ENCODE measurements around the gene SH2B3. TPM values are rescaled to one million over a fixed set of nuclear protein-coding genes. Genes with fewer than 3 reads are reported as not detected.
"Not testable (repeated sequence)": the region's sequence is repeated elsewhere in the genome, so short reads cannot be mapped to it uniquely, and the experiment has no call there.

Gene SH2B3
- total and polyA plus RNA-seq, 9 of the 15 experiments (the other 6 are each of a cell fraction or from before 2014, with no cell fraction given) = 10.8 to 75.3 (median 37.4) TPM

DNA sequence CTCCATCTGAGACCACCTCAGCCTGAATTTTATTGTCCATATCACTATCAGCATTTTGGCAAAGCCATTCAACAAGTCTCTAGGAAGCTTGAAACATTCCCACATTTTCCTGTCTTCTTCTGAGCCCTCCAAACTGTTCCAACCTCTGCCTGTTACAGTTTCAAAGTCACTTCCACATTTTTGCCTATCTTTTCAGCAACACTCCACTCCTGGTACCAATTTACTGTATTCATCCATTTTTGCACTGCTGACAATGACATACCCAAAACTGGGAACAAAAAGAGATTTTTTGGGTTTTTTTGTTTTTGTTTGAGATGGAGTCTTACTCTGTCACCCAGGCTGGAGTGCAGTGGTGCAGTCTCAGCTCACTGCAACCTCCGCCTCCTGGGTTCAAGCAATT lies 32.5 kb upstream of the SH2B3 start:
- CTCF ChIA-PET (ENCODE audit: low intra/inter-chr PET ratio) = not testable (repeated sequence)

DNA sequence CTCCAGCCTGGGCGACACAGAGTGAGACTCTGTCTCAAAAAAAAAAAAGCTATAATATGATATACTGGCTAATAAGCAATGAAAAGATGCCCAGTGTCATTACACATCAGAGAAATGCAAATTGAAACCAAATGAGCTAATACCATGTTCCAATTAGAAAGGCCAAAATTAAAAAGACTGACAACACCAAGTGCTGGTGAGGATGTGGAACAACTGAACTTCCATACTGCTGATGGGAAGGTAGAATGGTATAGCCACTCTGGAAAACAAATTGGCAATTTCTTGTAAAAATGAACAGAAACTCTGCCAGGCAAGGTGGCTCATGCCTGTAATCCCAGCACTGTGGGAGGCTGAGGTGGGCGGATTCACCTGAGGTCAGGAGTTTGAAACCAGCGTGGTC lies 28.3 kb upstream of the SH2B3 start:
- Histone ChIP-seq H3K27ac (ENCODE audit: extremely low read depth, low read depth, low read length) (no peak overlapping the region), H3K9me3 (replicated peaks; ENCODE audit: control insufficient read depth, insufficient read depth, low read depth, low read length) (no peaks in the 10 kb centered on the region), H2AFZ (ENCODE audit: low read depth, low read length) (no peak overlapping the region), H3K27me3 (ENCODE audit: control insufficient read depth in 2 of 2, insufficient read depth in 2 of 2, low read length in 2 of 2) (peaks cover 9 to 23% of the 10 kb centered on the region in 2 experiments), H3K4me3 (no peak overlapping the region), H3K36me3 (ENCODE audit: control insufficient read depth, insufficient read depth, low read length) (no peaks in the 10 kb centered on the region), H3K4me2 (ENCODE audit: insufficient read depth, low read length) (no peak overlapping the region), H3K9ac (ENCODE audit: insufficient read depth in 1 of 2, low read depth in 2 of 2, low read length in 2 of 2) (no peak overlapping the region), H4K20me1 (replicated peaks; ENCODE audit: control insufficient read depth, insufficient read depth, low read length) (no peaks in the 10 kb centered on the region), H3K79me2 (ENCODE audit: control insufficient read depth, insufficient read depth, low read length) (no peaks in the 10 kb centered on the region), H3K4me1 (replicated peaks in 1 of 2; ENCODE audit: control insufficient read depth in 2 of 2, insufficient read depth in 2 of 2, low read length in 2 of 2) (no peaks in the 10 kb centered on the region), H3K9me1 (ENCODE audit: control insufficient read depth, insufficient read depth, low read length) (no peaks in the 10 kb centered on the region)
- TF ChIP-seq ZNF184 (CRISPR knock-in tag; IDR thresholded peaks at IDR 0.05) (peak; percentile 94), RBM25 (IDR thresholded peaks at IDR 0.05; ENCODE audit: low read depth, low read length, severe bottlenecking) (peak; percentile 39), ZNF134 (CRISPR knock-in tag; conservative IDR thresholded peaks at IDR 0.05) (no peak), CBX3 (IDR thresholded peaks at IDR 0.05; ENCODE audit: borderline replicate concordance in 1 of 2, low read length in 2 of 2) (peak in 1 of 2 experiments; percentile 31; a peak in 1 of 3 replicates)
- BruUV-seq (replicated peaks) = no TSS peak
- DNase-seq (ENCODE audit: extremely low read depth in 1 of 4, low spot score in 3 of 4) (no peak), ATAC-seq (no peak), FAIRE-seq (no peak)
- ChIA-PET CTCF (ENCODE audit: low intra/inter-chr PET ratio) (no interaction called here), POLR2A (no interaction called here)
- 36% methylated on average over 3 of the region's 3 CpGs for WGBS (ENCODE audit: insufficient coverage, low coverage, missing lambda C conversion rate)
- intact Hi-C loops (cut with micrococcal nuclease) = no loop called here
- in situ Hi-C loops (cut with MboI) = no loop called here

More for the DNA sequence above, 32.5 kb upstream of the SH2B3 start:
- DNase-seq (ENCODE audit: extremely low read depth in 1 of 4, low spot score in 3 of 4); POLR2A ChIA-PET; FAIRE-seq; H3K9ac ChIP-seq (ENCODE audit: insufficient read depth in 1 of 2, low read depth in 2 of 2, low read length in 2 of 2); H4K20me1 ChIP-seq (replicated peaks; ENCODE audit: control insufficient read depth, insufficient read depth, low read length); H3K27me3 ChIP-seq (ENCODE audit: control insufficient read depth in 2 of 2, insufficient read depth in 2 of 2, low read length in 2 of 2); H3K79me2 ChIP-seq (ENCODE audit: control insufficient read depth, insufficient read depth, low read length); H3K4me3 ChIP-seq; in situ Hi-C loops (cut with MboI); H3K4me2 ChIP-seq (ENCODE audit: insufficient read depth, low read length); H2AFZ ChIP-seq (ENCODE audit: low read depth, low read length); H3K9me3 ChIP-seq (replicated peaks; ENCODE audit: control insufficient read depth, insufficient read depth, low read depth, low read length); intact Hi-C loops (cut with micrococcal nuclease); H3K27ac ChIP-seq (ENCODE audit: extremely low read depth, low read depth, low read length); H3K9me1 ChIP-seq (ENCODE audit: control insufficient read depth, insufficient read depth, low read length); H3K36me3 ChIP-seq (ENCODE audit: control insufficient read depth, insufficient read depth, low read length); ATAC-seq; BruUV-seq (replicated peaks): not testable (repeated sequence)
- peak; percentile 87 for TF ChIP-seq ZNF707 (CRISPR knock-in tag; conservative IDR thresholded peaks at IDR 0.05)
- 73% methylated on average over 1 of the region's 1 CpG for WGBS (ENCODE audit: insufficient coverage, low coverage, missing lambda C conversion rate)
- peaks cover 4 to 15% of the 10 kb centered on the region in 2 experiments; a peak in 4 of 5 replicates for H3K4me1 ChIP-seq (replicated peaks in 1 of 2; ENCODE audit: control insufficient read depth in 2 of 2, insufficient read depth in 2 of 2, low read length in 2 of 2)
